ENCODE results near the gene MXD3. TPM values are rescaled to one million over a fixed set of nuclear protein-coding genes. Genes with fewer than 3 reads are reported as not detected.

The MXD3 gene
- total and polyA plus RNA-seq, 10 of the 15 experiments (the other 5 are each of a cell fraction or from before 2014, with no cell fraction given) = 0.24 to 29.8 (median 13.5) TPM

- TF ChIP-seq PML (IDR thresholded peaks at IDR 0.05; ENCODE audit: low read length) (no peak), CBFB (IDR thresholded peaks at IDR 0.05; ENCODE audit: low read depth) (peak; percentile 89), ZNF274 (IDR thresholded peaks at IDR 0.05; ENCODE audit: insufficient read depth, insufficient read length) (no peak), YBX1 (IDR thresholded peaks at IDR 0.05) (no peak), HDAC2 (IDR thresholded peaks at IDR 0.05) (no peak), HSF1 (IDR thresholded peaks at IDR 0.05; ENCODE audit: low read depth, low read length) (no peak), NRF1 (conservative IDR thresholded peaks at IDR 0.05; ENCODE audit: low read depth, low read length) (no peak), WRNIP1 (IDR thresholded peaks at IDR 0.05; ENCODE audit: borderline replicate concordance, low read depth, low read length) (no peak), GATAD2B (conservative IDR thresholded peaks at IDR 0.05; ENCODE audit: low read depth) (peak; percentile 87; the same call in 1 of the 2 replicates), RCOR1 (conservative IDR thresholded peaks at IDR 0.05; ENCODE audit: low read depth, low read length) (0 out of 2 replicates have a peak, but pooled peaks have one; percentile 67), RELA (IDR thresholded peaks at IDR 0.05; ENCODE audit: borderline replicate concordance, partially characterized antibody) (peak; percentile 39), EZH2 (IDR thresholded peaks at IDR 0.05; ENCODE audit: borderline replicate concordance, control insufficient read depth, low read depth, low read length) (no peak)
- TF ChIP-seq, protein P1, sequence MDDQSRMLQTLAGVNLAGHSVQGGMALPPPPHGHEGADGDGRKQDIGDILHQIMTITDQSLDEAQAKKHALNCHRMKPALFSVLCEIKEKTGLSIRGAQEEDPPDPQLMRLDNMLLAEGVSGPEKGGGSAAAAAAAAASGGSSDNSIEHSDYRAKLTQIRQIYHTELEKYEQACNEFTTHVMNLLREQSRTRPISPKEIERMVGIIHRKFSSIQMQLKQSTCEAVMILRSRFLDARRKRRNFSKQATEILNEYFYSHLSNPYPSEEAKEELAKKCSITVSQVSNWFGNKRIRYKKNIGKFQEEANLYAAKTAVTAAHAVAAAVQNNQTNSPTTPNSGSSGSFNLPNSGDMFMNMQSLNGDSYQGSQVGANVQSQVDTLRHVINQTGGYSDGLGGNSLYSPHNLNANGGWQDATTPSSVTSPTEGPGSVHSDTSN (IDR thresholded peaks at IDR 0.05; ENCODE audit: insufficient replicate concordance, low read depth, low read length) = no peak
- TF ChIP-seq, protein P2, sequence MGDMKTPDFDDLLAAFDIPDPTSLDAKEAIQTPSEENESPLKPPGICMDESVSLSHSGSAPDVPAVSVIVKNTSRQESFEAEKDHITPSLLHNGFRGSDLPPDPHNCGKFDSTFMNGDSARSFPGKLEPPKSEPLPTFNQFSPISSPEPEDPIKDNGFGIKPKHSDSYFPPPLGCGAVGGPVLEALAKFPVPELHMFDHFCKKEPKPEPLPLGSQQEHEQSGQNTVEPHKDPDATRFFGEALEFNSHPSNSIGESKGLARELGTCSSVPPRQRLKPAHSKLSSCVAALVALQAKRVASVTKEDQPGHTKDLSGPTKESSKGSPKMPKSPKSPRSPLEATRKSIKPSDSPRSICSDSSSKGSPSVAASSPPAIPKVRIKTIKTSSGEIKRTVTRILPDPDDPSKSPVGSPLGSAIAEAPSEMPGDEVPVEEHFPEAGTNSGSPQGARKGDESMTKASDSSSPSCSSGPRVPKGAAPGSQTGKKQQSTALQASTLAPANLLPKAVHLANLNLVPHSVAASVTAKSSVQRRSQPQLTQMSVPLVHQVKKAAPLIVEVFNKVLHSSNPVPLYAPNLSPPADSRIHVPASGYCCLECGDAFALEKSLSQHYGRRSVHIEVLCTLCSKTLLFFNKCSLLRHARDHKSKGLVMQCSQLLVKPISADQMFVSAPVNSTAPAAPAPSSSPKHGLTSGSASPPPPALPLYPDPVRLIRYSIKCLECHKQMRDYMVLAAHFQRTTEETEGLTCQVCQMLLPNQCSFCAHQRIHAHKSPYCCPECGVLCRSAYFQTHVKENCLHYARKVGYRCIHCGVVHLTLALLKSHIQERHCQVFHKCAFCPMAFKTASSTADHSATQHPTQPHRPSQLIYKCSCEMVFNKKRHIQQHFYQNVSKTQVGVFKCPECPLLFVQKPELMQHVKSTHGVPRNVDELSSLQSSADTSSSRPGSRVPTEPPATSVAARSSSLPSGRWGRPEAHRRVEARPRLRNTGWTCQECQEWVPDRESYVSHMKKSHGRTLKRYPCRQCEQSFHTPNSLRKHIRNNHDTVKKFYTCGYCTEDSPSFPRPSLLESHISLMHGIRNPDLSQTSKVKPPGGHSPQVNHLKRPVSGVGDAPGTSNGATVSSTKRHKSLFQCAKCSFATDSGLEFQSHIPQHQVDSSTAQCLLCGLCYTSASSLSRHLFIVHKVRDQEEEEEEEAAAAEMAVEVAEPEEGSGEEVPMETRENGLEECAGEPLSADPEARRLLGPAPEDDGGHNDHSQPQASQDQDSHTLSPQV (IDR thresholded peaks at IDR 0.05) = no peak
- TF ChIP-seq, protein P3, sequence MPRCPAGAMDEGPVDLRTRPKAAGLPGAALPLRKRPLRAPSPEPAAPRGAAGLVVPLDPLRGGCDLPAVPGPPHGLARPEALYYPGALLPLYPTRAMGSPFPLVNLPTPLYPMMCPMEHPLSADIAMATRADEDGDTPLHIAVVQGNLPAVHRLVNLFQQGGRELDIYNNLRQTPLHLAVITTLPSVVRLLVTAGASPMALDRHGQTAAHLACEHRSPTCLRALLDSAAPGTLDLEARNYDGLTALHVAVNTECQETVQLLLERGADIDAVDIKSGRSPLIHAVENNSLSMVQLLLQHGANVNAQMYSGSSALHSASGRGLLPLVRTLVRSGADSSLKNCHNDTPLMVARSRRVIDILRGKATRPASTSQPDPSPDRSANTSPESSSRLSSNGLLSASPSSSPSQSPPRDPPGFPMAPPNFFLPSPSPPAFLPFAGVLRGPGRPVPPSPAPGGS (IDR thresholded peaks at IDR 0.05; ENCODE audit: borderline replicate concordance, insufficient read depth, low read depth, low read length, poor library complexity, severe bottlenecking) = no peak
- TF ChIP-seq, protein P4, sequence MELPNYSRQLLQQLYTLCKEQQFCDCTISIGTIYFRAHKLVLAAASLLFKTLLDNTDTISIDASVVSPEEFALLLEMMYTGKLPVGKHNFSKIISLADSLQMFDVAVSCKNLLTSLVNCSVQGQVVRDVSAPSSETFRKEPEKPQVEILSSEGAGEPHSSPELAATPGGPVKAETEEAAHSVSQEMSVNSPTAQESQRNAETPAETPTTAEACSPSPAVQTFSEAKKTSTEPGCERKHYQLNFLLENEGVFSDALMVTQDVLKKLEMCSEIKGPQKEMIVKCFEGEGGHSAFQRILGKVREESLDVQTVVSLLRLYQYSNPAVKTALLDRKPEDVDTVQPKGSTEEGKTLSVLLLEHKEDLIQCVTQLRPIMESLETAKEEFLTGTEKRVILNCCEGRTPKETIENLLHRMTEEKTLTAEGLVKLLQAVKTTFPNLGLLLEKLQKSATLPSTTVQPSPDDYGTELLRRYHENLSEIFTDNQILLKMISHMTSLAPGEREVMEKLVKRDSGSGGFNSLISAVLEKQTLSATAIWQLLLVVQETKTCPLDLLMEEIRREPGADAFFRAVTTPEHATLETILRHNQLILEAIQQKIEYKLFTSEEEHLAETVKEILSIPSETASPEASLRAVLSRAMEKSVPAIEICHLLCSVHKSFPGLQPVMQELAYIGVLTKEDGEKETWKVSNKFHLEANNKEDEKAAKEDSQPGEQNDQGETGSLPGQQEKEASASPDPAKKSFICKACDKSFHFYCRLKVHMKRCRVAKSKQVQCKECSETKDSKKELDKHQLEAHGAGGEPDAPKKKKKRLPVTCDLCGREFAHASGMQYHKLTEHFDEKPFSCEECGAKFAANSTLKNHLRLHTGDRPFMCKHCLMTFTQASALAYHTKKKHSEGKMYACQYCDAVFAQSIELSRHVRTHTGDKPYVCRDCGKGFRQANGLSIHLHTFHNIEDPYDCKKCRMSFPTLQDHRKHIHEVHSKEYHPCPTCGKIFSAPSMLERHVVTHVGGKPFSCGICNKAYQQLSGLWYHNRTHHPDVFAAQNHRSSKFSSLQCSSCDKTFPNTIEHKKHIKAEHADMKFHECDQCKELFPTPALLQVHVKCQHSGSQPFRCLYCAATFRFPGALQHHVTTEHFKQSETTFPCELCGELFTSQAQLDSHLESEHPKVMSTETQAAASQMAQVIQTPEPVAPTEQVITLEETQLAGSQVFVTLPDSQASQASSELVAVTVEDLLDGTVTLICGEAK (IDR thresholded peaks at IDR 0.05; ENCODE audit: borderline replicate concordance) = peak; percentile 75; the same call in 1 of the 2 replicates
These were observed 46.0 kb upstream of the MXD3 start, which contains the start of gene RGS14 (continued) for GRCh38 chr5:177357459-177358351.

All from GM12878 (cell line).